Activated gamma-delta T cell treated with anti-CD3 and anti-CD28 coated beads, Interleukin-2, amount 50 U/mL, for 16 hours (primary cell): ENCODE results near the gene ABHD17B.

Experiments used
- DNase-seq: peaks from one replicate; pipeline ENCODE4 v3.0.0-alpha.2; 2020; ENCODE audit warnings: low read depth

The ABHD17B gene

GRCh38 chr9:71819115-71819739 is 91.8 kb downstream of the ABHD17B start:
- peak; percentile 29 for DNase-seq

- DNase-seq = no peak
Measured at GRCh38 chr9:71816916-71817451, 94.0 kb downstream of the ABHD17B start.
